ENCODE data around the gene POU6F2.

GRCh38 chr7:39405581-39405980 lies 427.9 kb downstream of the POU6F2 start:
- no peak for TF ChIP-seq FOXM1 (IDR thresholded peaks at IDR 0.05; ENCODE audit: borderline replicate concordance, low read depth)
- TF ChIP-seq USF1 (IDR thresholded peaks at IDR 0.05) = no peak
- TF ChIP-seq RAD21 (IDR thresholded peaks at IDR 0.05; ENCODE audit: low read depth) = no peak
- no peak for TF ChIP-seq NFIC (IDR thresholded peaks at IDR 0.05)
- TF ChIP-seq TAF1 (IDR thresholded peaks at IDR 0.05; ENCODE audit: low read depth) = no peak
- TF ChIP-seq ZBTB7A (IDR thresholded peaks at IDR 0.05; ENCODE audit: low read depth) = no peak
- TF ChIP-seq REST (IDR thresholded peaks at IDR 0.05; ENCODE audit: low read depth) = no peak
- TF ChIP-seq YY1 (IDR thresholded peaks at IDR 0.05; ENCODE audit: low read depth) = no peak
- no peak for TF ChIP-seq CREB1 (IDR thresholded peaks at IDR 0.05; ENCODE audit: low read depth)
